GM19099 (cell line): ENCODE results near the gene UBE2A.

Source experiments
- POLR2A ChIP-seq: IDR thresholded peaks from 3 replicates; pipeline ENCODE4 v1.6.1; 2011; ENCODE audit warnings: low read depth; ENCODE audit not compliant: insufficient read length; ENCODE audit errors: extremely low read depth

The UBE2A gene

GRCh38 chrX:119574394-119575266, at the start of gene UBE2A:
Gene UBE2A, plus strand, starts transcription at chrX:119574563. Its CDS starts 149 bp downstream, at chrX:119574712.
- TF ChIP-seq POLR2A: peak; percentile 95

GRCh38 chrX:119529345-119530276, 44.8 kb upstream of the UBE2A start:
- TF ChIP-seq POLR2A: no peak

DNA sequence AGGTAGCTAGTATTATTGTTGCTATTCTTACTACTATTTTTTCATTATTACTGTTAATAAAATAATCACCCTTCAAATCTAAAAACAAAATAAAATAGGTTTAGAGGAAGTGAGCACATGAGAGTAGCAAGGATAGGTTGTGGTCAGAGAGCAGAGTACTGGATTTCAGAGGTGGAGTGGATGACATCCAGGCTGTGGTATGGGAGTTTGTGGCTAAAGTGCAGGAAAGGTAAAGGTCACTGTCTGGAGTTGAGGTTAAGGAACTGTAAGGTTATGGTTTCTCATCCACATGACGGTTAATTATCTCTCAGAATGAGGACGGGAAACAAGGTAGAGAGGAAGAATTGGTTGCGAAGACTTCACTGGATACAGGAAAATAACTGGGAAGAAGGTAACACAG, 36.9 kb upstream of the UBE2A start:
- no peak for TF ChIP-seq POLR2A

- no peak for TF ChIP-seq POLR2A
Measured at GRCh38 chrX:119539872-119540271, 34.5 kb upstream of the UBE2A start.

DNA sequence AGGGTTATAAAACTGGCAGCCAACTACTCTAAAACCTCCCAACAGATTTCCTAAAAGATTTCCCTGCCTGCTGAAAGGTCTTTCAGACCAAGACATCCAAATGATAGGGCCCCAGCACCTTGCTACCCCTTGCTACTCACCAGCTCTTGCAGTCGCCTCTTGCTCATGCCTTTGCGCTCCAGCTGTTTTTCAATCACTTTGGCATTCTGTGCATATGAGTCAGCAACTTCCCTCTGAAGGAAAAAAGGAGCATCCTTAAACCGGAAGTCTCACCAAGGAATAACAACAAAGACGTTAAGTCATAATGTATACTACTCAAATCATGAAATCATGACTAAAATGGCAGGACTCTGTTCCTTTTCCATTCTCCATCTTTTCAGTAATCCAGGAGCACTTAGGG, 33.2 kb upstream of the UBE2A start:
- no peak for TF ChIP-seq POLR2A

- TF ChIP-seq POLR2A: no peak
Measured at GRCh38 chrX:119549327-119550016, 24.9 kb upstream of the UBE2A start.

- TF ChIP-seq POLR2A: no peak
Measured at GRCh38 chrX:119552508-119552907, 21.9 kb upstream of the UBE2A start.

- peak; percentile 45 for TF ChIP-seq POLR2A
Measured at GRCh38 chrX:119565107-119565663, 9.2 kb upstream of the UBE2A start, which contains the start of gene STEEP1. Gene STEEP1, minus strand, starts transcription at chrX:119565409. Its CDS starts 54 bp downstream, at chrX:119565355.

- no peak for TF ChIP-seq POLR2A
Measured at GRCh38 chrX:119570351-119570835, 4.0 kb upstream of the UBE2A start.

GRCh38 chrX:119573222-119573621, 1.1 kb upstream of the UBE2A start:
- no peak for TF ChIP-seq POLR2A

GRCh38 chrX:119573840-119574393, 446 bp upstream of the UBE2A start:
- no peak for TF ChIP-seq POLR2A

DNA sequence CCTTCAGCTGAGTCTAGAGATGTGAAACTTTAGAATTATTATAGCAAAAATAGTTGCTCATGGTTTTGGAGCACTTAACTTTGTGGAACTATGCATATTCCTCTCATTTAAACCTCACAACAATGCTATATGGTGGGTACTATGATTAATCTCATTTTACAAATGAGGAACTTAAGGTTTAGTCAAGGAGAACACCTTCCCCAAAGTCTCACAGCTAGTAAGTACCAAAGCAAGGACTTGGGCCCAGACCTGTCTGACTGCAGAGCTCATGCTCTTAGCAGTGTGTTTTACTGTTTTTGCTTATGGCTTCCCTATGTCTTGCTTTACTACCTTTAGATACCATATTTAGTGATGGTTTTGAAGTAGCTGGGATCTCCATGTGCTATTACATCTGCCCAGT, 5.1 kb downstream of the UBE2A start:
- no peak for TF ChIP-seq POLR2A

GRCh38 chrX:119583431-119584059, 9.2 kb downstream of the UBE2A start:
- TF ChIP-seq POLR2A: no peak

DNA sequence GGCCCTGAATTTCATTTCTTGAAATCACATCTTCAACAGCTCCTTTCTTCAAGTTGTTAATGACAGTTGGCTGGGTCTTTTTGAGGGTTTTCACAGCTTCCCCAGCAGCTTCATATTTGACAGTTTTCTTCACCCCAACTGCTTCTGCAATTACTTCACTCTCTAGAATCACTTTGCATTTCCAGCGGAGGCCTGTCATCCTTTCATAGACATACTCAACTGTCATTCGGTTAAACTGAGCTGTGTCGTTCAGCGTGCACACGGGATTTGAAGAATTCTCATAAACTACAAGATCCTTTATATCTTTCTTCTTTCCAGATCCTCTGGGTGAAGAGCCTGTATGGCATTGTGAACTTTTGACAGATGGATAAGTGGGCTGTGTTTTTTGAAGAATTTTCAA, 15.4 kb downstream of the UBE2A start:
- no peak for TF ChIP-seq POLR2A
